Measurements from ENCODE around the gene TBC1D20. TPM values are rescaled to one million over a fixed set of nuclear protein-coding genes. Genes with fewer than 3 reads are reported as not detected.

The TBC1D20 gene
- total and polyA plus RNA-seq, 9 donors = 19.1 to 40.1 (median 34.8) TPM

DNA sequence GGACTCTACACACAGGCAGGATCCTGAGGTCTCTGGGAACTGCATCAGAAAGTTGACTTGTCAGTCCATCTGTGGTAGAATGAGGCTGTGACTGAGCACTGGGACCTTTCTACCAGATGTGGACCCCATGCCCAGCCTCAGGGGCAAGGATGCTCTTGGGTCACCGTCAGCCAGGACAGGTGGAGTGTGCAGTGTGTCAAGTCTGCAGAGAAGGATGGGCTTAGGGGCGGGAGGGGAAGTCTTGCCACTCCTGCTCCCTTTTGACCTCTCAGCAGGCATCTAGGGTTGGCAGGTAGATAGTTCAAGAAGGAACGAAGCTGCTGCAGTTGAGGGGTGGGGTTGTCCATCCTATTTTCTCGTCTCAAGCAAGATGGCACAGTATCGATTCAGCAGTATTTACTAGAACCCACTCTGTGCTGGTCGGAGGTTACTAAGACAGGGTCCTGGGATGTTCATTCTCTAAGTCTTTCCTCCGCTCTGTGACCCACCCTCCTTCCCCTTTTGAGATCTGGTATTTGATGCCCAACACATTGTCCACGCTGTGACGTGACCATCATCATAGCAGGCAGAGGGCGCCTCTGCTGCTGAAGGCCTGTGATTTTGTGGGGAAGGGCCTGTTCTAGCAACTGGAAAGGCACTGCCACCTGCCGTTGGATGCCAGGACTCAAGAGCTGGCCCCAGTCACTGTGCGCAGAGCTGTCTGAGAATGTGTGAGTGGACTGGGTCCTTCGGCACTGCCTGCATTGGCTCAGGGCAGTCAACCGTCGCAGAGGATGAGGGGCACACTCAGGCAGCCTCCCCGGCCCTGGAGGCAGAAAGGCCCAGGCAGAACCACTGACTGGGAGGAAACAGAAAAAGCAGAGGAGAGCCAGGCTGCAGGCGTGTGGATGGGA lies 31.1 kb downstream of the TBC1D20 start:
- Histone ChIP-seq H3K27me3 (no peaks in the 10 kb centered on the region), H3K27ac (no peak overlapping the region), H3K9me3 (no peaks in the 10 kb centered on the region), H3K4me1 (ENCODE audit: insufficient read depth) (no peaks in the 10 kb centered on the region), H3K36me3 (no peaks in the 10 kb centered on the region), H3K4me3 (no peak overlapping the region)
- DNase-seq = peak in 1 of 5 donors; percentile 55
- WGBS, 3 donors = 64 to 69% (median 66%) methylated on average over 17 of the region's 17 CpGs
- intact Hi-C loops (cut with DNase I) = no loop called here
- TF ChIP-seq EP300 (IDR thresholded peaks at IDR 0.05) = no peak
- TF ChIP-seq, protein P1, sequence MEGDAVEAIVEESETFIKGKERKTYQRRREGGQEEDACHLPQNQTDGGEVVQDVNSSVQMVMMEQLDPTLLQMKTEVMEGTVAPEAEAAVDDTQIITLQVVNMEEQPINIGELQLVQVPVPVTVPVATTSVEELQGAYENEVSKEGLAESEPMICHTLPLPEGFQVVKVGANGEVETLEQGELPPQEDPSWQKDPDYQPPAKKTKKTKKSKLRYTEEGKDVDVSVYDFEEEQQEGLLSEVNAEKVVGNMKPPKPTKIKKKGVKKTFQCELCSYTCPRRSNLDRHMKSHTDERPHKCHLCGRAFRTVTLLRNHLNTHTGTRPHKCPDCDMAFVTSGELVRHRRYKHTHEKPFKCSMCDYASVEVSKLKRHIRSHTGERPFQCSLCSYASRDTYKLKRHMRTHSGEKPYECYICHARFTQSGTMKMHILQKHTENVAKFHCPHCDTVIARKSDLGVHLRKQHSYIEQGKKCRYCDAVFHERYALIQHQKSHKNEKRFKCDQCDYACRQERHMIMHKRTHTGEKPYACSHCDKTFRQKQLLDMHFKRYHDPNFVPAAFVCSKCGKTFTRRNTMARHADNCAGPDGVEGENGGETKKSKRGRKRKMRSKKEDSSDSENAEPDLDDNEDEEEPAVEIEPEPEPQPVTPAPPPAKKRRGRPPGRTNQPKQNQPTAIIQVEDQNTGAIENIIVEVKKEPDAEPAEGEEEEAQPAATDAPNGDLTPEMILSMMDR (IDR thresholded peaks at IDR 0.05) = no peak
- TF ChIP-seq POLR2A (IDR thresholded peaks at IDR 0.05) = no peak

DNA sequence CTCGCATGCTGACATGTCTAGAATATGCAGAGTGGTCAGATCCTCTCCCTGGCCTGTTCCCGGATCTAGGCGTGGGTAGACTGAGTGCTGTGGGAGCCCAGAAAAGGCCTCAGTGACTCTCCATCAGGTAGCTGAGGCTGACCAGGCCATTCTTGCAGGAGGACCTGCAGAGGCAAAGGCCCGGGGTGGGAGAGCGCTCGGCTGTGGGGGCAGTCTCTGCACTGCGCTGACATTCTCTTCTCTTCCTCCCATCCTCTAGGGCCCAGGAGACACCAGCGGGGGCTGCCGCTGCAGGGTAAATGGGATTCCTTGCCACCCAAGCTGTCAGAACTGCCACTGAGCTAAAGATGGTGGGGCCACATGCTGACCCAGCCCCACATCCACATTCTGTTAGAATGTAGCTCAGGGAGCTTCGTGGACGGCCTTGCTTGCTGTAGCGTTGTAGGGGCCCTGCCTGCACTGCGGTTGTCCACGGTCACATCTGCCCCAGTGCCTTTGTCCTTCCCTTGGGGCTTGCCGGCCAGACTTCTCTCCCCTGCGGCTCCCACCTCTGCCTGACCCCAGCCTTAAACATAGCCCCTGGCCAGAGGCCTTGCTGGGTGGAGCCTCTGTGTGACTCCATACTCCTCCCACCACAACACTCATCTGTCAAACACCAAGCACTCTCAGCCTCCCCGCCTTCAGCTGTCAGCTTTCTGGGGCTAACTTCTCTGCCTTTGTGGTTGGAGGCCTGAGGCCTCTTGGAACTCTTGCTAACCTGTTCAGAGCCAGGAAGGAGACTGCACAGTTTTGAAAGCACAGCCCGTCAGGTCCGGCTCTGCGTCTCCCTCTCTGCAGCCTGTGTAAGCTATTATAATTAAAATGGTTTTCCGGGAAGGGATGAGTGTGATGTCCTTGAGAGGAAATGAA lies 32.0 kb downstream of the TBC1D20 start:
- Histone ChIP-seq H3K9me3 (no peaks in the 10 kb centered on the region), H3K4me1 (ENCODE audit: insufficient read depth) (no peaks in the 10 kb centered on the region), H3K4me3 (no peak overlapping the region), H3K36me3 (no peaks in the 10 kb centered on the region), H3K27ac (no peak overlapping the region), H3K27me3 (no peaks in the 10 kb centered on the region)
- DNase-seq = no peak
- TF ChIP-seq POLR2A (IDR thresholded peaks at IDR 0.05) (no peak), EP300 (IDR thresholded peaks at IDR 0.05) (no peak)
- TF ChIP-seq, protein P1 (IDR thresholded peaks at IDR 0.05) = no peak
- intact Hi-C loops (cut with DNase I) = no loop called here
- 72% methylated on average over 21 of the region's 21 CpGs for WGBS, 3 donors

DNA sequence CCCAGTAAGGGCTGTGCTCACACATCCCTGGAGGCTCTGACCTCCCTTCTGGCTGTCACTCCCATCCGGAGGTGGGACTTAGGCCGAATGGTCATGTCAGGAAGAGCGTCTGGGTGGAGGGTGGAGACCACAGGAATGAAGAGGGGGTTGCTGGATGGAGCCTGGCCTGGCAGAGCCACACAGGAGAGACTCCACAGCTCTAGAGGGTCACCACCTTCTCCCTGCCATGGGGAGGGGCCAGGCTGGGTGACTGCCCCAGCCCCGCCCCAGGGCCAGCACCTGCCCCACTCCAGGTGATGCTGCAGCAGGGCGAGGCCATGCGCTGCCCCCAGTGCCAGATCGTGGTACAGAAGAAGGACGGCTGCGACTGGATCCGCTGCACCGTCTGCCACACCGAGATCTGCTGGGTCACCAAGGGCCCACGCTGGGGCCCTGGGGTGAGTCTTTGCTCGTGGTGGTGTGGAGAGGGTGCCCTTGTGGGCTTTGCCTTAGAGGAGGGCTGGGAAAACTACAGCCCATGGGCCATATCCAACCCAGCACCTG lies 33.6 kb downstream of the TBC1D20 start:
- no peak overlapping the region for H3K4me3 ChIP-seq
- no peak for DNase-seq
- no peak overlapping the region for H3K27ac ChIP-seq
- H3K4me1 ChIP-seq (ENCODE audit: insufficient read depth) = no peaks in the 10 kb centered on the region
- no peaks in the 10 kb centered on the region for H3K27me3 ChIP-seq
- 84 to 88% (median 84%) methylated on average over 14 of the region's 14 CpGs for WGBS, 3 donors
- TF ChIP-seq EP300 (IDR thresholded peaks at IDR 0.05) = no peak
- TF ChIP-seq, protein P1 (IDR thresholded peaks at IDR 0.05) = no peak
- TF ChIP-seq POLR2A (IDR thresholded peaks at IDR 0.05) = no peak
- intact Hi-C loops (cut with DNase I) = no loop called here
- no peaks in the 10 kb centered on the region for H3K36me3 ChIP-seq
- no peaks in the 10 kb centered on the region for H3K9me3 ChIP-seq
